Endothelial cell of umbilical vein (primary cell): ENCODE measurements around the gene CCDC107. TPM values are rescaled to one million over a fixed set of nuclear protein-coding genes. Genes with fewer than 3 reads are reported as not detected.

ENCODE experiments used
- BruUV-seq: library from RNA; stranded (reverse); fragments of 400-500 nt; replicated peaks from 2 replicates; lab custom pipeline; 2021; lab: Mats Ljungman, UMichigan
- CTCF ChIA-PET: fragments of 300-600, 350-600 bp; sonication (Branson Sonifier 250); formaldehyde crosslinking; loops from one replicate; lab custom pipeline; 2021; ENCODE audit warnings: antibody characterized with exemption, inconsistent platforms; lab: Charles Lee
- POLR2A ChIA-PET: fragments of 300-600, 350-600 bp; sonication (Branson Sonifier 250); formaldehyde crosslinking; loops from one replicate; lab custom pipeline; 2021; ENCODE audit warnings: antibody characterized with exemption, inconsistent platforms; lab: Charles Lee
- DNase-seq: peaks from one replicate; pipeline ENCODE4 v3.0.0-alpha.2; 2011; ENCODE audit warnings: low read depth, low spot score
- FAIRE-seq: peaks from 2 replicates; lab custom pipeline; 2011; peaks lifted over from hg19 to GRCh38; lab: Jason Lieb, UNC
- H2AFZ ChIP-seq: 2 replicates; pipeline ENCODE4 v1.6.0; 2012; ENCODE audit warnings: low read depth, low read length, control low read depth, inconsistent platforms
- H3K27ac ChIP-seq: 2 replicates; pipeline ENCODE4 v1.5.1; 2011; ENCODE audit warnings: low read depth, mild to moderate bottlenecking, control low read depth, low read length, moderate library complexity; ENCODE audit not compliant: insufficient read depth
- H3K27me3 ChIP-seq, 2 experiments: 2 replicates each; pipeline versions ENCODE4 v1.6.0 to v1.6.1; 2011; ENCODE audit warnings: low read length in 2 of 2, mixed read lengths in 1 of 2; ENCODE audit not compliant: control insufficient read depth in 2 of 2, insufficient read depth in 2 of 2
- H3K36me3 ChIP-seq, 2 experiments: 2 replicates in 1 of 2; 3 replicates in 1 of 2; pipeline ENCODE4 v1.5.1; 2011; ENCODE audit warnings: low read length in 2 of 2, mild to moderate bottlenecking in 1 of 2, moderate library complexity in 1 of 2; ENCODE audit not compliant: control insufficient read depth in 2 of 2, insufficient read depth in 2 of 2; ENCODE audit errors: extremely low read depth in 1 of 2
- H3K4me1 ChIP-seq: 3 replicates; pipeline ENCODE4 v1.5.1; 2011; ENCODE audit warnings: mild to moderate bottlenecking, low read length; ENCODE audit not compliant: control insufficient read depth, insufficient read depth; ENCODE audit errors: extremely low read depth
- H3K4me2 ChIP-seq: 2 replicates; pipeline ENCODE4 v1.6.1; 2011; ENCODE audit warnings: low read length, control low read depth, mixed read lengths; ENCODE audit not compliant: insufficient read depth
- H3K4me3 ChIP-seq, 3 experiments: fragments of 200-600 bp in 1 of 3; sonication (generic), shearing (Covaris generic) in 1 of 3; replicated peaks in 1 of 3; 2 replicates each; pipeline ENCODE4 v1.5.1; 2011 to 2016; ENCODE audit warnings: control low read depth in 3 of 3, low read length in 3 of 3, mild to moderate bottlenecking in 2 of 3, inconsistent platforms in 1 of 3, low read depth in 1 of 3, moderate library complexity in 1 of 3; ENCODE audit not compliant: insufficient read depth in 1 of 3
- H3K79me2 ChIP-seq: 2 replicates; pipeline ENCODE4 v1.6.0; 2012; ENCODE audit warnings: low read length, inconsistent platforms; ENCODE audit not compliant: control insufficient read depth, insufficient read depth
- H3K9ac ChIP-seq: replicated peaks from 2 replicates; pipeline ENCODE3; 2011; ENCODE audit warnings: low read length, control low read depth; ENCODE audit not compliant: insufficient read depth; ENCODE audit errors: extremely low read depth
- H3K9me1 ChIP-seq: replicated peaks from 3 replicates; pipeline ENCODE4 v1.6.0; 2011; ENCODE audit warnings: mild to moderate bottlenecking, low read length; ENCODE audit not compliant: control insufficient read depth, insufficient read depth; ENCODE audit errors: extremely low read depth
- H3K9me3 ChIP-seq: replicated peaks from 2 replicates; pipeline ENCODE4 v1.5.1; 2012; ENCODE audit warnings: low read length, inconsistent platforms; ENCODE audit not compliant: control insufficient read depth, insufficient read depth
- H4K20me1 ChIP-seq: replicated peaks from 2 replicates; pipeline ENCODE3; 2011; ENCODE audit warnings: mild to moderate bottlenecking, low read length; ENCODE audit not compliant: control insufficient read depth, insufficient read depth; ENCODE audit errors: extremely low read depth
- CTCF ChIP-seq, 2 donors: IDR thresholded peaks; 1 replicate in 1 of 2; 2 replicates in 1 of 2; pipeline ENCODE4 v1.5.1; 2011; ENCODE audit warnings: low read length in 2 of 2, mild to moderate bottlenecking in 2 of 2, moderate library complexity in 2 of 2, control low read depth in 1 of 2, inconsistent platforms in 1 of 2, low read depth in 1 of 2; ENCODE audit not compliant: insufficient read depth in 1 of 2; ENCODE audit errors: extremely low read depth in 1 of 2
- FOS ChIP-seq: IDR thresholded peaks from 2 replicates; pipeline ENCODE4 v1.6.1; 2011; ENCODE audit warnings: mild to moderate bottlenecking, low read length, moderate library complexity, borderline replicate concordance; ENCODE audit not compliant: insufficient read depth
- JUN ChIP-seq: IDR thresholded peaks from 2 replicates; pipeline ENCODE4 v1.6.1; 2011; ENCODE audit warnings: borderline replicate concordance, low read depth; ENCODE audit not compliant: insufficient read length, insufficient read depth
- POLR2A ChIP-seq: IDR thresholded peaks from 2 replicates; pipeline ENCODE4 v1.6.1; 2012; ENCODE audit warnings: low read depth, mild to moderate bottlenecking, control low read depth, low read length
- POLR2AphosphoS5 ChIP-seq: IDR thresholded peaks from 2 replicates; pipeline ENCODE4 v1.6.1; 2012; ENCODE audit warnings: low read depth, mild to moderate bottlenecking, control low read depth, low read length, moderate library complexity; ENCODE audit not compliant: insufficient read depth
- dilution Hi-C: fragments of 300-500 bp; cut with MboI; formaldehyde crosslinking; loops from one replicate; pipeline ENCODE4 v1.15.0; 2019; ENCODE audit warnings: low sequenced_read_pairs; ENCODE audit not compliant: extremely low pct_ligation_motif_present
- intact Hi-C: fragments of 100-400 bp; cut with micrococcal nuclease; formaldehyde crosslinking; loops from one replicate; pipeline ENCODE4 v1.10.0; 2022
- polyA plus RNA-seq, 4 experiments: library from polyadenylated mRNA; depleted of rRNA in 3 of 4; stranded (reverse) in 3 of 4; unstranded in 1 of 4; fragments of >200 nt; gene quantifications; 2 replicates each; pipeline versions ENCODE4 v1.2.1 to v1.2.3, GENCODE V29; 2011 to 2012; ENCODE audit warnings: missing spikeins in 1 of 4
- total RNA-seq: library from RNA; stranded (reverse); gene quantifications from 2 replicates; pipeline ENCODE4 v1.2.3, GENCODE V29; 2021

CCDC107 gene
- total and polyA plus RNA-seq, 2 donors (not counting 3 experiments of a cell fraction or from before 2014, with no cell fraction given) = 13.2 to 16.0 TPM

- BruUV-seq = no TSS peak
- no peaks in the 10 kb centered on the region for H3K4me1 ChIP-seq
- ChIA-PET CTCF (interaction anchor here (1.2 to 1.7 kb wide), 5 partner anchors 8 to 18 kb away, joined by 3 to 4 read pairs (median 3); no protein-coding TSS in a partner anchor), POLR2A (no interaction called here)
- no peaks in the 10 kb centered on the region for H3K79me2 ChIP-seq
- no peaks in the 10 kb centered on the region for H3K9me3 ChIP-seq
- H3K36me3 ChIP-seq = no peaks in the 10 kb centered on the region
- dilution Hi-C loops (no loop called here), intact Hi-C loops (no loop called here)
- no peak for TF ChIP-seq JUN
- TF ChIP-seq CTCF (IDR thresholded peaks at IDR 0.05; ENCODE audit: extremely low read depth in 1 of 2, insufficient read depth in 1 of 2, low read depth in 1 of 2, low read length in 2 of 2) = no peak
- no peak for TF ChIP-seq POLR2A
- no peak for TF ChIP-seq POLR2AphosphoS5
- TF ChIP-seq FOS = no peak
- H3K4me3 ChIP-seq = no peak overlapping the region
- H3K9me1 ChIP-seq = no peaks in the 10 kb centered on the region
- FAIRE-seq (no peak), DNase-seq (no peak)
- no peak overlapping the region for H2AFZ ChIP-seq
- H3K27me3 ChIP-seq = peaks cover 33 to 41% of the 10 kb centered on the region in 2 experiments
- no peak overlapping the region for H3K4me2 ChIP-seq
- H4K20me1 ChIP-seq = no peaks in the 10 kb centered on the region
- H3K9ac ChIP-seq = no peak overlapping the region
- no peak overlapping the region for H3K27ac ChIP-seq
These were observed 42.0 kb upstream of the CCDC107 start for GRCh38 chr9:35615981-35616680.
